Prostate gland (tissue), 1 donor: ENCODE measurements around the gene RPL9.

ENCODE experiments used
- POLR2A ChIP-seq: fragments of 450-650 bp; IDR thresholded peaks from one replicate; pipeline ENCODE4 v1.6.1; 2016; ENCODE audit warnings: antibody characterized with exemption, mild to moderate bottlenecking
- POLR2AphosphoS5 ChIP-seq: sonication (generic); formaldehyde crosslinking; IDR thresholded peaks from one replicate; pipeline ENCODE4 v1.6.1; 2017; ENCODE audit warnings: antibody characterized with exemption

DNA sequence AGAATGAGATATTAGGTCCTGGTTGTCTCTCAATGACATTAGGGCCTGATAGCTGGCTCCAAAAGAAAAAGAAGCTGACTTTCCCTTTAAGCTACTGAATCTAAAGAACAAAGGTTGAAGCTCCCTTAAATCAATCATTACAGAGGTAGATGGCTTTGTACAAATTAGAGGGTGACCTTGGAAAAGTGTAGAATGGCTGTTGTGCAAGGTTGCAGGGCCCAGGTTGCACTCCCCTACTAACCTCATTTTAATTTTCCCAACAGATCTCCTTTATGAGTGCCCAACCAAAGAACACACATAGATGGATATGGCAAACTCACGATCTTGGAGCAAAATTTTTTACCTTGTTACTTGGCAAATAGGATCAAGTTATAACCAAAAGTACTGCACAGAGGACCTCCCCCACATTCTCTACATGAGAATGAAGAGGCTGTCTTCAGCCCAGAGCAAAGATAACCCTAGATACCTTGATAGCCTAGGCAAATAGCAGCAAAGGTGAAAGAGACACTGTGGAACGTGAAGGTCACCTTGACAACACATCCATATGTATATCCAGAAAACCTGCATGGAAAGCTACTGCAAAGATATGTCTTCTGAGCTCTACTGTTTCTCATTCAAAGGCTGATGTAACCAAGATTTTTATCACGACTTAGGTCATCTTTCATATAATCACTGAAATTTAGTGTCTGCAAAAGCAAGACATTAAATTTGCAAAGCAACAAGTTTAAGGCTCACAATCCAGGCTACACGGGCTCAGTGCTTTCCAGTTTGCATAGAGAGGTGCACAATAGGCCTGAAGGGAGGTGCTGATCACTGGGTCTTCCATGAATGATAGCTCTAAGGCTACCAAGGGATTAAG is 29.0 kb downstream of the RPL9 start:
- no peak for TF ChIP-seq POLR2A
- TF ChIP-seq POLR2AphosphoS5: no peak
